Measurements from ENCODE around the gene BSN. TPM values are rescaled to one million over a fixed set of nuclear protein-coding genes. Genes with fewer than 3 reads are reported as not detected.
A peak's percentile ranks its signal among the peaks of the same experiment; 100 is the strongest.
"Not testable (repeated sequence)": the region's sequence is repeated elsewhere in the genome, so short reads cannot be mapped to it uniquely, and the experiment has no call there.

Gene BSN
- total and polyA plus RNA-seq, 2 donors (not counting 1 experiment from before 2014, with no cell fraction given), result under 0.01 to 0.01 TPM

- no peak overlapping the region for H3K4me2 ChIP-seq (ENCODE audit: extremely low read depth, insufficient read depth, low read length)
- H3K36me3 ChIP-seq (ENCODE audit: control insufficient read depth, insufficient read depth, low read length), result peaks cover 25% of the 10 kb centered on the region
- H3K4me3 ChIP-seq (replicated peaks in 1 of 4; ENCODE audit: control extremely low read depth in 1 of 4, insufficient read depth in 1 of 4, low read depth in 3 of 4, low read length in 4 of 4), result no peak overlapping the region
- H3K9me3 ChIP-seq (ENCODE audit: control insufficient read depth, insufficient read depth, low read depth, low read length), result no peaks in the 10 kb centered on the region
- H3K27me3 ChIP-seq (ENCODE audit: control insufficient read depth, insufficient read depth, low read length), result no peaks in the 10 kb centered on the region
- no peak overlapping the region for H3K9ac ChIP-seq (ENCODE audit: insufficient read depth, low read length)
- H2AFZ ChIP-seq (ENCODE audit: low read length), result no peak overlapping the region
- H3K27ac ChIP-seq (ENCODE audit: insufficient read depth, low read length), result no peak overlapping the region
- TF ChIP-seq EZH2 (IDR thresholded peaks at IDR 0.05; ENCODE audit: low read length, missing control alignments) (no peak), CTCF (conservative IDR thresholded peaks at IDR 0.05 in 1 of 2, IDR thresholded peaks at IDR 0.05 in 1 of 2; ENCODE audit: low read depth in 1 of 2, low read length in 2 of 2) (no peak)
- no peaks in the 10 kb centered on the region for H3K4me1 ChIP-seq (ENCODE audit: control insufficient read depth, extremely low read depth, insufficient read depth, low read length)
- no peaks in the 10 kb centered on the region for H4K20me1 ChIP-seq (ENCODE audit: control insufficient read depth, extremely low read depth, insufficient read depth, low read length)
- no peaks in the 10 kb centered on the region for H3K79me2 ChIP-seq (ENCODE audit: control insufficient read depth, insufficient read depth, low read length)
- DNase-seq (ENCODE audit: low read depth in 2 of 2), result peak in 1 of 2 donors; percentile 28
Observed at GRCh38 chr3:49683162-49683561, 128.9 kb downstream of the BSN start.

GRCh38 chr3:49684453-49684852 lies 130.2 kb downstream of the BSN start:
- H3K4me2 ChIP-seq (ENCODE audit: extremely low read depth, insufficient read depth, low read length); H3K4me1 ChIP-seq (ENCODE audit: control insufficient read depth, extremely low read depth, insufficient read depth, low read length); H2AFZ ChIP-seq (ENCODE audit: low read length); H3K9me3 ChIP-seq (ENCODE audit: control insufficient read depth, insufficient read depth, low read depth, low read length); H3K4me3 ChIP-seq (replicated peaks in 1 of 4; ENCODE audit: control extremely low read depth in 1 of 4, insufficient read depth in 1 of 4, low read depth in 3 of 4, low read length in 4 of 4); H4K20me1 ChIP-seq (ENCODE audit: control insufficient read depth, extremely low read depth, insufficient read depth, low read length); H3K9ac ChIP-seq (ENCODE audit: insufficient read depth, low read length); H3K27me3 ChIP-seq (ENCODE audit: control insufficient read depth, insufficient read depth, low read length); H3K27ac ChIP-seq (ENCODE audit: insufficient read depth, low read length); DNase-seq (ENCODE audit: low read depth in 2 of 2); H3K79me2 ChIP-seq (ENCODE audit: control insufficient read depth, insufficient read depth, low read length): not testable (repeated sequence)
- peaks cover 19% of the 10 kb centered on the region for H3K36me3 ChIP-seq (ENCODE audit: control insufficient read depth, insufficient read depth, low read length)

GRCh38 chr3:49685103-49685502 lies 130.8 kb downstream of the BSN start:
- H2AFZ ChIP-seq (ENCODE audit: low read length); H3K4me1 ChIP-seq (ENCODE audit: control insufficient read depth, extremely low read depth, insufficient read depth, low read length); H3K4me2 ChIP-seq (ENCODE audit: extremely low read depth, insufficient read depth, low read length); H3K4me3 ChIP-seq (replicated peaks in 1 of 4; ENCODE audit: control extremely low read depth in 1 of 4, insufficient read depth in 1 of 4, low read depth in 3 of 4, low read length in 4 of 4); H3K9me3 ChIP-seq (ENCODE audit: control insufficient read depth, insufficient read depth, low read depth, low read length); H3K27me3 ChIP-seq (ENCODE audit: control insufficient read depth, insufficient read depth, low read length); H3K27ac ChIP-seq (ENCODE audit: insufficient read depth, low read length); H4K20me1 ChIP-seq (ENCODE audit: control insufficient read depth, extremely low read depth, insufficient read depth, low read length); DNase-seq (ENCODE audit: low read depth in 2 of 2); H3K79me2 ChIP-seq (ENCODE audit: control insufficient read depth, insufficient read depth, low read length); H3K9ac ChIP-seq (ENCODE audit: insufficient read depth, low read length): not testable (repeated sequence)
- peaks cover 17% of the 10 kb centered on the region for H3K36me3 ChIP-seq (ENCODE audit: control insufficient read depth, insufficient read depth, low read length)

- not testable (repeated sequence) for H3K4me1 ChIP-seq (ENCODE audit: control insufficient read depth, extremely low read depth, insufficient read depth, low read length); H3K9ac ChIP-seq (ENCODE audit: insufficient read depth, low read length); H3K27me3 ChIP-seq (ENCODE audit: control insufficient read depth, insufficient read depth, low read length); H3K9me3 ChIP-seq (ENCODE audit: control insufficient read depth, insufficient read depth, low read depth, low read length); H2AFZ ChIP-seq (ENCODE audit: low read length); H3K27ac ChIP-seq (ENCODE audit: insufficient read depth, low read length); H4K20me1 ChIP-seq (ENCODE audit: control insufficient read depth, extremely low read depth, insufficient read depth, low read length); DNase-seq (ENCODE audit: low read depth in 2 of 2); H3K4me3 ChIP-seq (replicated peaks in 1 of 4; ENCODE audit: control extremely low read depth in 1 of 4, insufficient read depth in 1 of 4, low read depth in 3 of 4, low read length in 4 of 4); H3K4me2 ChIP-seq (ENCODE audit: extremely low read depth, insufficient read depth, low read length); H3K79me2 ChIP-seq (ENCODE audit: control insufficient read depth, insufficient read depth, low read length)
- peaks cover 11% of the 10 kb centered on the region for H3K36me3 ChIP-seq (ENCODE audit: control insufficient read depth, insufficient read depth, low read length)
Observed at GRCh38 chr3:49685846-49686245, 131.6 kb downstream of the BSN start.

GRCh38 chr3:49686346-49686745 lies 132.1 kb downstream of the BSN start:
- H3K4me3 ChIP-seq (replicated peaks in 1 of 4; ENCODE audit: control extremely low read depth in 1 of 4, insufficient read depth in 1 of 4, low read depth in 3 of 4, low read length in 4 of 4), result peak overlapping the region in 2 of 4 experiments; percentile 26 to 28
- H3K79me2 ChIP-seq (ENCODE audit: control insufficient read depth, insufficient read depth, low read length), result peaks cover 10% of the 10 kb centered on the region
- not testable (repeated sequence) for DNase-seq (ENCODE audit: low read depth in 2 of 2); H3K4me2 ChIP-seq (ENCODE audit: extremely low read depth, insufficient read depth, low read length); H3K9ac ChIP-seq (ENCODE audit: insufficient read depth, low read length); H3K27me3 ChIP-seq (ENCODE audit: control insufficient read depth, insufficient read depth, low read length); H4K20me1 ChIP-seq (ENCODE audit: control insufficient read depth, extremely low read depth, insufficient read depth, low read length); H3K36me3 ChIP-seq (ENCODE audit: control insufficient read depth, insufficient read depth, low read length); H3K27ac ChIP-seq (ENCODE audit: insufficient read depth, low read length); H3K9me3 ChIP-seq (ENCODE audit: control insufficient read depth, insufficient read depth, low read depth, low read length); H3K4me1 ChIP-seq (ENCODE audit: control insufficient read depth, extremely low read depth, insufficient read depth, low read length); H2AFZ ChIP-seq (ENCODE audit: low read length)

- not testable (repeated sequence) for H4K20me1 ChIP-seq (ENCODE audit: control insufficient read depth, extremely low read depth, insufficient read depth, low read length); H3K9ac ChIP-seq (ENCODE audit: insufficient read depth, low read length); H3K27ac ChIP-seq (ENCODE audit: insufficient read depth, low read length); H3K4me1 ChIP-seq (ENCODE audit: control insufficient read depth, extremely low read depth, insufficient read depth, low read length); H3K9me3 ChIP-seq (ENCODE audit: control insufficient read depth, insufficient read depth, low read depth, low read length); H2AFZ ChIP-seq (ENCODE audit: low read length); H3K27me3 ChIP-seq (ENCODE audit: control insufficient read depth, insufficient read depth, low read length); H3K4me2 ChIP-seq (ENCODE audit: extremely low read depth, insufficient read depth, low read length); H3K36me3 ChIP-seq (ENCODE audit: control insufficient read depth, insufficient read depth, low read length)
- Histone ChIP-seq H3K4me3 (replicated peaks in 1 of 4; ENCODE audit: control extremely low read depth in 1 of 4, insufficient read depth in 1 of 4, low read depth in 3 of 4, low read length in 4 of 4) (peak overlapping the region in 1 of 4 experiments; percentile 28), H3K79me2 (ENCODE audit: control insufficient read depth, insufficient read depth, low read length) (peaks cover 13% of the 10 kb centered on the region)
- peak; percentile 28 to 56 for DNase-seq (ENCODE audit: low read depth in 2 of 2)
Observed at GRCh38 chr3:49686769-49687423, 132.6 kb downstream of the BSN start.

All from fibroblast of lung (primary cell).